Measurements from ENCODE around the gene RGPD8. TPM values are rescaled to one million over a fixed set of nuclear protein-coding genes. Genes with fewer than 3 reads are reported as not detected.

The RGPD8 gene
- total and polyA plus RNA-seq, 2 of the 13 experiments (the other 11 are each of a cell fraction or from before 2014, with no cell fraction given): 2.3 to 12.8 TPM

DNA sequence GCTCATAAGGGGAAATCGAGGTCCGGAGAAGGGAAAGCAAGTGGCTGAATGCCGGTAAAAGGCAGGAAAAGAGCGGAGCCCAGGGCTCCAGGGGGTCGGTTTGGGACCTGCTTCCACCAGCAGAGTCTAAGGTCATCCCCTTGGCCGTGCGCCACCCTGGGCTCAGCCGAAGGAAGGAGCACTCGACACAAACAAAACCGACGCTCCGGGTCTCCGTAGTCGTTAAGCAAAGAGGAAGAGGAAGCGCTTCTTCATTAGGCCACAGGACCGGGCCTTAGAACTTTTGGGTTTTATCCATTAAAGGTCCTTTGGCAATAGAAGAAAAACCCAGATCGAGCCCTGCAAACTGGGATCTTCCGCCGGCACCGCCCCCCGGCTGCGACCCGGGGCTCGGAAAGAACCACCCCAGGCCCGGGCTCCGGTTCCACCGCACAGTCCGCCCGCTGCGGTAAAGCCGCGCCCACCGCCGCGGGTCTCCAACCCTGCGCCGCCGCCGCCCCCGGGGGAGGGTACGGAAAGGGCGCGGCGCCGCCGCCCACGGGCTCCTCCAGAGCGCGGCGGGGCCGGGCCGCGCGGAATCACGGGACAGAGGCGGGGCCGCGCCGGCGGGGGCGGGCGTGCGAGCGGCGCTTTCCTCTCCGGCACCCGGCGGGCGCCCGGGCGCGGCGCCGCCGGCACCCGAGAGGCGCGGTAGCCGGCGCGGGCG, 48.2 kb upstream of the RGPD8 start, which contains the start of gene TTL (continued):
- TF ChIP-seq PAX8 (CRISPR knock-in tag; IDR thresholded peaks at IDR 0.05; ENCODE audit: borderline replicate concordance): 0 out of 2 replicates have a peak, but pooled peaks have one; percentile 19
- no peak for TF ChIP-seq ZNF232 (CRISPR knock-in tag; IDR thresholded peaks at IDR 0.05; ENCODE audit: borderline replicate concordance)
- TF ChIP-seq ZNF235 (CRISPR knock-in tag; IDR thresholded peaks at IDR 0.05; ENCODE audit: borderline replicate concordance): no peak
- TF ChIP-seq POLR2AphosphoS5 (IDR thresholded peaks at IDR 0.05; ENCODE audit: low read depth, low read length): peak; percentile 23; the same call in 1 of the 2 replicates
- TF ChIP-seq, protein P1, sequence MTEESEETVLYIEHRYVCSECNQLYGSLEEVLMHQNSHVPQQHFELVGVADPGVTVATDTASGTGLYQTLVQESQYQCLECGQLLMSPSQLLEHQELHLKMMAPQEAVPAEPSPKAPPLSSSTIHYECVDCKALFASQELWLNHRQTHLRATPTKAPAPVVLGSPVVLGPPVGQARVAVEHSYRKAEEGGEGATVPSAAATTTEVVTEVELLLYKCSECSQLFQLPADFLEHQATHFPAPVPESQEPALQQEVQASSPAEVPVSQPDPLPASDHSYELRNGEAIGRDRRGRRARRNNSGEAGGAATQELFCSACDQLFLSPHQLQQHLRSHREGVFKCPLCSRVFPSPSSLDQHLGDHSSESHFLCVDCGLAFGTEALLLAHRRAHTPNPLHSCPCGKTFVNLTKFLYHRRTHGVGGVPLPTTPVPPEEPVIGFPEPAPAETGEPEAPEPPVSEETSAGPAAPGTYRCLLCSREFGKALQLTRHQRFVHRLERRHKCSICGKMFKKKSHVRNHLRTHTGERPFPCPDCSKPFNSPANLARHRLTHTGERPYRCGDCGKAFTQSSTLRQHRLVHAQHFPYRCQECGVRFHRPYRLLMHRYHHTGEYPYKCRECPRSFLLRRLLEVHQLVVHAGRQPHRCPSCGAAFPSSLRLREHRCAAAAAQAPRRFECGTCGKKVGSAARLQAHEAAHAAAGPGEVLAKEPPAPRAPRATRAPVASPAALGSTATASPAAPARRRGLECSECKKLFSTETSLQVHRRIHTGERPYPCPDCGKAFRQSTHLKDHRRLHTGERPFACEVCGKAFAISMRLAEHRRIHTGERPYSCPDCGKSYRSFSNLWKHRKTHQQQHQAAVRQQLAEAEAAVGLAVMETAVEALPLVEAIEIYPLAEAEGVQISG (CRISPR knock-in tag; IDR thresholded peaks at IDR 0.05): peak; percentile 32; the same call in 1 of the 2 replicates
- TF ChIP-seq ZNF44 (CRISPR knock-in tag; IDR thresholded peaks at IDR 0.05): 0 out of 2 replicates have a peak, but pooled peaks have one; percentile 12
- no peak; the same call in 1 of the 2 replicates for TF ChIP-seq DMAP1 (CRISPR knock-in tag; IDR thresholded peaks at IDR 0.05)
- peak; percentile 98 for TF ChIP-seq HNRNPLL (IDR thresholded peaks at IDR 0.05; ENCODE audit: low read depth, low read length, poor library complexity, severe bottlenecking)
- no peak for TF ChIP-seq HCFC1 (IDR thresholded peaks at IDR 0.05; ENCODE audit: low read depth, low read length)
- TF ChIP-seq, protein P2, sequence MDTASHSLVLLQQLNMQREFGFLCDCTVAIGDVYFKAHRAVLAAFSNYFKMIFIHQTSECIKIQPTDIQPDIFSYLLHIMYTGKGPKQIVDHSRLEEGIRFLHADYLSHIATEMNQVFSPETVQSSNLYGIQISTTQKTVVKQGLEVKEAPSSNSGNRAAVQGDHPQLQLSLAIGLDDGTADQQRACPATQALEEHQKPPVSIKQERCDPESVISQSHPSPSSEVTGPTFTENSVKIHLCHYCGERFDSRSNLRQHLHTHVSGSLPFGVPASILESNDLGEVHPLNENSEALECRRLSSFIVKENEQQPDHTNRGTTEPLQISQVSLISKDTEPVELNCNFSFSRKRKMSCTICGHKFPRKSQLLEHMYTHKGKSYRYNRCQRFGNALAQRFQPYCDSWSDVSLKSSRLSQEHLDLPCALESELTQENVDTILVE (CRISPR knock-in tag; IDR thresholded peaks at IDR 0.05): peak; percentile 80; the same call in 1 of the 2 replicates
- TF ChIP-seq RORA (CRISPR knock-in tag; IDR thresholded peaks at IDR 0.05): no peak
- no peak for TF ChIP-seq RBAK (CRISPR knock-in tag; IDR thresholded peaks at IDR 0.05)
- TF ChIP-seq, protein P3, sequence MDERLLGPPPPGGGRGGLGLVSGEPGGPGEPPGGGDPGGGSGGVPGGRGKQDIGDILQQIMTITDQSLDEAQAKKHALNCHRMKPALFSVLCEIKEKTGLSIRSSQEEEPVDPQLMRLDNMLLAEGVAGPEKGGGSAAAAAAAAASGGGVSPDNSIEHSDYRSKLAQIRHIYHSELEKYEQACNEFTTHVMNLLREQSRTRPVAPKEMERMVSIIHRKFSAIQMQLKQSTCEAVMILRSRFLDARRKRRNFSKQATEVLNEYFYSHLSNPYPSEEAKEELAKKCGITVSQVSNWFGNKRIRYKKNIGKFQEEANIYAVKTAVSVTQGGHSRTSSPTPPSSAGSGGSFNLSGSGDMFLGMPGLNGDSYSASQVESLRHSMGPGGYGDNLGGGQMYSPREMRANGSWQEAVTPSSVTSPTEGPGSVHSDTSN (CRISPR knock-in tag; IDR thresholded peaks at IDR 0.05): no peak
- TF ChIP-seq MAF1 (CRISPR knock-in tag; IDR thresholded peaks at IDR 0.05; ENCODE audit: borderline replicate concordance): no peak
- no peak for TF ChIP-seq PRPF4 (IDR thresholded peaks at IDR 0.05; ENCODE audit: low read depth, low read length, poor library complexity, severe bottlenecking)
- TF ChIP-seq, protein P4, sequence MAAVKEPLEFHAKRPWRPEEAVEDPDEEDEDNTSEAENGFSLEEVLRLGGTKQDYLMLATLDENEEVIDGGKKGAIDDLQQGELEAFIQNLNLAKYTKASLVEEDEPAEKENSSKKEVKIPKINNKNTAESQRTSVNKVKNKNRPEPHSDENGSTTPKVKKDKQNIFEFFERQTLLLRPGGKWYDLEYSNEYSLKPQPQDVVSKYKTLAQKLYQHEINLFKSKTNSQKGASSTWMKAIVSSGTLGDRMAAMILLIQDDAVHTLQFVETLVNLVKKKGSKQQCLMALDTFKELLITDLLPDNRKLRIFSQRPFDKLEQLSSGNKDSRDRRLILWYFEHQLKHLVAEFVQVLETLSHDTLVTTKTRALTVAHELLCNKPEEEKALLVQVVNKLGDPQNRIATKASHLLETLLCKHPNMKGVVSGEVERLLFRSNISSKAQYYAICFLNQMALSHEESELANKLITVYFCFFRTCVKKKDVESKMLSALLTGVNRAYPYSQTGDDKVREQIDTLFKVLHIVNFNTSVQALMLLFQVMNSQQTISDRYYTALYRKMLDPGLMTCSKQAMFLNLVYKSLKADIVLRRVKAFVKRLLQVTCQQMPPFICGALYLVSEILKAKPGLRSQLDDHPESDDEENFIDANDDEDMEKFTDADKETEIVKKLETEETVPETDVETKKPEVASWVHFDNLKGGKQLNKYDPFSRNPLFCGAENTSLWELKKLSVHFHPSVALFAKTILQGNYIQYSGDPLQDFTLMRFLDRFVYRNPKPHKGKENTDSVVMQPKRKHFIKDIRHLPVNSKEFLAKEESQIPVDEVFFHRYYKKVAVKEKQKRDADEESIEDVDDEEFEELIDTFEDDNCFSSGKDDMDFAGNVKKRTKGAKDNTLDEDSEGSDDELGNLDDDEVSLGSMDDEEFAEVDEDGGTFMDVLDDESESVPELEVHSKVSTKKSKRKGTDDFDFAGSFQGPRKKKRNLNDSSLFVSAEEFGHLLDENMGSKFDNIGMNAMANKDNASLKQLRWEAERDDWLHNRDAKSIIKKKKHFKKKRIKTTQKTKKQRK (IDR thresholded peaks at IDR 0.05; ENCODE audit: low read length): no peak
- TF ChIP-seq MAFK (conservative IDR thresholded peaks at IDR 0.05 in 1 of 2, IDR thresholded peaks at IDR 0.05 in 1 of 2; ENCODE audit: low read length in 2 of 2): no peak
- no peak for TF ChIP-seq SMC3 (IDR thresholded peaks at IDR 0.05; ENCODE audit: low read length)

Measured in HepG2 (cell line).